ENCODE measurements around the gene MAP7. TPM values are rescaled to one million over a fixed set of nuclear protein-coding genes. Genes with fewer than 3 reads are reported as not detected.

The MAP7 gene
- total RNA-seq, 2 donors from 2014 or later, result 69.4 to 74.3 TPM

GRCh38 chr6:136306466-136306865 lies 243.8 kb downstream of the MAP7 start:
- Histone ChIP-seq H3K27ac (no peak overlapping the region), H3K36me3 (no peaks in the 10 kb centered on the region), H3K27me3 (no peaks in the 10 kb centered on the region), H3K4me3 (no peak overlapping the region), H3K9me3 (no peaks in the 10 kb centered on the region), H3K9ac (ENCODE audit: low read depth in 2 of 2, low read length in 2 of 2) (no peak overlapping the region), H3K4me1 (no peaks in the 10 kb centered on the region)
- intact Hi-C loops (cut with DNase I), result no loop called here
- DNase-seq, result no peak
- TF ChIP-seq CTCF (IDR thresholded peaks at IDR 0.05), result no peak

- no peak for TF ChIP-seq CTCF (IDR thresholded peaks at IDR 0.05)
- Histone ChIP-seq H3K4me1 (no peaks in the 10 kb centered on the region), H3K36me3 (no peaks in the 10 kb centered on the region), H3K27ac (no peak overlapping the region), H3K27me3 (no peaks in the 10 kb centered on the region), H3K4me3 (no peak overlapping the region), H3K9me3 (no peaks in the 10 kb centered on the region), H3K9ac (ENCODE audit: low read depth in 2 of 2, low read length in 2 of 2) (no peak overlapping the region)
- intact Hi-C loops (cut with DNase I), result no loop called here
- no peak for DNase-seq
Measured at GRCh38 chr6:136304410-136304809, 245.8 kb downstream of the MAP7 start.

GRCh38 chr6:136303516-136303915 lies 246.7 kb downstream of the MAP7 start:
- H3K27ac ChIP-seq, result no peak overlapping the region
- H3K4me1 ChIP-seq, result no peaks in the 10 kb centered on the region

GRCh38 chr6:136294621-136295020 lies 255.6 kb downstream of the MAP7 start:
- Histone ChIP-seq H3K4me3 (no peak overlapping the region), H3K9me3 (no peaks in the 10 kb centered on the region), H3K36me3 (no peaks in the 10 kb centered on the region), H3K4me1 (no peaks in the 10 kb centered on the region), H3K9ac (ENCODE audit: low read depth in 2 of 2, low read length in 2 of 2) (no peak overlapping the region), H3K27ac (no peak overlapping the region), H3K27me3 (no peaks in the 10 kb centered on the region)
- intact Hi-C loops (cut with DNase I), result no loop called here
- TF ChIP-seq CTCF (IDR thresholded peaks at IDR 0.05), result no peak
- DNase-seq, result no peak

More at GRCh38 chr6:136303516-136303915, 246.7 kb downstream of the MAP7 start:
- H3K36me3 ChIP-seq, result no peaks in the 10 kb centered on the region
- no peak overlapping the region for H3K4me3 ChIP-seq
- no peak for TF ChIP-seq CTCF (IDR thresholded peaks at IDR 0.05)
- H3K9ac ChIP-seq (ENCODE audit: low read depth in 2 of 2, low read length in 2 of 2), result no peak overlapping the region
- intact Hi-C loops (cut with DNase I), result no loop called here
- no peaks in the 10 kb centered on the region for H3K9me3 ChIP-seq
- no peaks in the 10 kb centered on the region for H3K27me3 ChIP-seq
- DNase-seq, result no peak

Other genes starting within 250 kb of the MAP7 start
- gene MAP3K5, start 242.1 kb upstream of the MAP7 start, total RNA-seq, result 10 to 100 TPM; 15.3 to 17.1 TPM